GM19468 (cell line): ENCODE results near the gene DRGX.

Experiments used
- ATAC-seq: cut with Tn5 transposase; IDR thresholded peaks from one replicate; pipeline ENCODE4 v1.9.1; 2021; ENCODE audit warnings: mild to moderate bottlenecking, moderate library complexity, moderate number of reproducible peaks; ENCODE audit not compliant: unreplicated experiment; ENCODE audit errors: extremely low read depth

Gene DRGX

GRCh38 chr10:49364051-49364450, 31.8 kb downstream of the DRGX start:
- no peak for ATAC-seq

- ATAC-seq: no peak
Observed at GRCh38 chr10:49363309-49364031, 32.4 kb downstream of the DRGX start.

GRCh38 chr10:49362596-49363260, 33.2 kb downstream of the DRGX start:
- ATAC-seq: peak; percentile 72

GRCh38 chr10:49361735-49362568, 33.9 kb downstream of the DRGX start:
- no peak for ATAC-seq

GRCh38 chr10:49361178-49361554, 34.7 kb downstream of the DRGX start:
- ATAC-seq: no peak

- ATAC-seq: no peak
Observed at GRCh38 chr10:49360271-49361177, 35.4 kb downstream of the DRGX start.

- no peak for ATAC-seq
Observed at GRCh38 chr10:49359349-49360270, 36.3 kb downstream of the DRGX start.

- ATAC-seq: no peak
Observed at GRCh38 chr10:49357910-49358309, 38.0 kb downstream of the DRGX start.

GRCh38 chr10:49356944-49357343, 38.9 kb downstream of the DRGX start:
- ATAC-seq: no peak

GRCh38 chr10:49356181-49356580, 39.7 kb downstream of the DRGX start:
- no peak for ATAC-seq

GRCh38 chr10:49355221-49355620, 40.7 kb downstream of the DRGX start:
- no peak for ATAC-seq

- ATAC-seq: no peak
Observed at GRCh38 chr10:49354593-49354992, 41.3 kb downstream of the DRGX start.

- no peak for ATAC-seq
Observed at GRCh38 chr10:49353895-49354566, 41.9 kb downstream of the DRGX start.

GRCh38 chr10:49353026-49353894, 42.6 kb downstream of the DRGX start:
- ATAC-seq: no peak

GRCh38 chr10:49352323-49352722, 43.6 kb downstream of the DRGX start:
- ATAC-seq: no peak

GRCh38 chr10:49351669-49352068, 44.2 kb downstream of the DRGX start:
- no peak for ATAC-seq

- ATAC-seq: no peak
Observed at GRCh38 chr10:49350846-49351532, 44.9 kb downstream of the DRGX start.
